Endothelial cell of umbilical vein (primary cell): ENCODE data around the gene PAXX. TPM values are rescaled to one million over a fixed set of nuclear protein-coding genes. Genes with fewer than 3 reads are reported as not detected.

Experiments
- BruUV-seq: library from RNA; stranded (reverse); fragments of 400-500 nt; replicated peaks from 2 replicates; lab custom pipeline; 2021; lab: Mats Ljungman, UMichigan
- CTCF ChIA-PET: fragments of 300-600, 350-600 bp; sonication (Branson Sonifier 250); formaldehyde crosslinking; loops from one replicate; lab custom pipeline; 2021; ENCODE audit warnings: antibody characterized with exemption, inconsistent platforms; lab: Charles Lee
- POLR2A ChIA-PET: fragments of 300-600, 350-600 bp; sonication (Branson Sonifier 250); formaldehyde crosslinking; loops from one replicate; lab custom pipeline; 2021; ENCODE audit warnings: antibody characterized with exemption, inconsistent platforms; lab: Charles Lee
- DNase-seq: peaks from one replicate; pipeline ENCODE4 v3.0.0-alpha.2; 2011; ENCODE audit warnings: low read depth, low spot score
- FAIRE-seq: peaks from 2 replicates; lab custom pipeline; 2011; peaks lifted over from hg19 to GRCh38; lab: Jason Lieb, UNC
- H2AFZ ChIP-seq: 2 replicates; pipeline ENCODE4 v1.6.0; 2012; ENCODE audit warnings: low read depth, low read length, control low read depth, inconsistent platforms
- H3K27ac ChIP-seq: 2 replicates; pipeline ENCODE4 v1.5.1; 2011; ENCODE audit warnings: low read depth, mild to moderate bottlenecking, control low read depth, low read length, moderate library complexity; ENCODE audit not compliant: insufficient read depth
- H3K27me3 ChIP-seq, 2 experiments: 2 replicates each; pipeline versions ENCODE4 v1.6.0 to v1.6.1; 2011; ENCODE audit warnings: low read length in 2 of 2, mixed read lengths in 1 of 2; ENCODE audit not compliant: control insufficient read depth in 2 of 2, insufficient read depth in 2 of 2
- H3K36me3 ChIP-seq, 2 experiments: 2 replicates in 1 of 2; 3 replicates in 1 of 2; pipeline ENCODE4 v1.5.1; 2011; ENCODE audit warnings: low read length in 2 of 2, mild to moderate bottlenecking in 1 of 2, moderate library complexity in 1 of 2; ENCODE audit not compliant: control insufficient read depth in 2 of 2, insufficient read depth in 2 of 2; ENCODE audit errors: extremely low read depth in 1 of 2
- H3K4me1 ChIP-seq: 3 replicates; pipeline ENCODE4 v1.5.1; 2011; ENCODE audit warnings: mild to moderate bottlenecking, low read length; ENCODE audit not compliant: control insufficient read depth, insufficient read depth; ENCODE audit errors: extremely low read depth
- H3K4me2 ChIP-seq: 2 replicates; pipeline ENCODE4 v1.6.1; 2011; ENCODE audit warnings: low read length, control low read depth, mixed read lengths; ENCODE audit not compliant: insufficient read depth
- H3K4me3 ChIP-seq, 3 experiments: fragments of 200-600 bp in 1 of 3; sonication (generic), shearing (Covaris generic) in 1 of 3; replicated peaks in 1 of 3; 2 replicates each; pipeline ENCODE4 v1.5.1; 2011 to 2016; ENCODE audit warnings: control low read depth in 3 of 3, low read length in 3 of 3, mild to moderate bottlenecking in 2 of 3, inconsistent platforms in 1 of 3, low read depth in 1 of 3, moderate library complexity in 1 of 3; ENCODE audit not compliant: insufficient read depth in 1 of 3
- H3K79me2 ChIP-seq: 2 replicates; pipeline ENCODE4 v1.6.0; 2012; ENCODE audit warnings: low read length, inconsistent platforms; ENCODE audit not compliant: control insufficient read depth, insufficient read depth
- H3K9ac ChIP-seq: replicated peaks from 2 replicates; pipeline ENCODE3; 2011; ENCODE audit warnings: low read length, control low read depth; ENCODE audit not compliant: insufficient read depth; ENCODE audit errors: extremely low read depth
- H3K9me1 ChIP-seq: replicated peaks from 3 replicates; pipeline ENCODE4 v1.6.0; 2011; ENCODE audit warnings: mild to moderate bottlenecking, low read length; ENCODE audit not compliant: control insufficient read depth, insufficient read depth; ENCODE audit errors: extremely low read depth
- H3K9me3 ChIP-seq: replicated peaks from 2 replicates; pipeline ENCODE4 v1.5.1; 2012; ENCODE audit warnings: low read length, inconsistent platforms; ENCODE audit not compliant: control insufficient read depth, insufficient read depth
- H4K20me1 ChIP-seq: replicated peaks from 2 replicates; pipeline ENCODE3; 2011; ENCODE audit warnings: mild to moderate bottlenecking, low read length; ENCODE audit not compliant: control insufficient read depth, insufficient read depth; ENCODE audit errors: extremely low read depth
- FOS ChIP-seq: IDR thresholded peaks from 2 replicates; pipeline ENCODE4 v1.6.1; 2011; ENCODE audit warnings: mild to moderate bottlenecking, low read length, moderate library complexity, borderline replicate concordance; ENCODE audit not compliant: insufficient read depth
- GATA2 ChIP-seq: IDR thresholded peaks from 2 replicates; pipeline ENCODE4 v1.7.0; 2011; ENCODE audit warnings: low read depth, mild to moderate bottlenecking, moderate library complexity, mixed read lengths, low read length; ENCODE audit not compliant: insufficient read length, insufficient read depth
- JUN ChIP-seq: IDR thresholded peaks from 2 replicates; pipeline ENCODE4 v1.6.1; 2011; ENCODE audit warnings: borderline replicate concordance, low read depth; ENCODE audit not compliant: insufficient read length, insufficient read depth
- MAX ChIP-seq: IDR thresholded peaks from 2 replicates; pipeline ENCODE4 v1.6.1; 2011; ENCODE audit not compliant: insufficient read depth, insufficient read length
- POLR2AphosphoS5 ChIP-seq: IDR thresholded peaks from 2 replicates; pipeline ENCODE4 v1.6.1; 2012; ENCODE audit warnings: low read depth, mild to moderate bottlenecking, control low read depth, low read length, moderate library complexity; ENCODE audit not compliant: insufficient read depth
- dilution Hi-C: fragments of 300-500 bp; cut with MboI; formaldehyde crosslinking; loops from one replicate; pipeline ENCODE4 v1.15.0; 2019; ENCODE audit warnings: low sequenced_read_pairs; ENCODE audit not compliant: extremely low pct_ligation_motif_present
- intact Hi-C: fragments of 100-400 bp; cut with micrococcal nuclease; formaldehyde crosslinking; loops from one replicate; pipeline ENCODE4 v1.10.0; 2022
- polyA plus RNA-seq, 4 experiments: library from polyadenylated mRNA; depleted of rRNA in 3 of 4; stranded (reverse) in 3 of 4; unstranded in 1 of 4; fragments of >200 nt; gene quantifications; 2 replicates each; pipeline versions ENCODE4 v1.2.1 to v1.2.3, GENCODE V29; 2011 to 2012; ENCODE audit warnings: missing spikeins in 1 of 4
- total RNA-seq: library from RNA; stranded (reverse); gene quantifications from 2 replicates; pipeline ENCODE4 v1.2.3, GENCODE V29; 2021

Gene PAXX
- total and polyA plus RNA-seq, 2 donors (not counting 3 experiments of a cell fraction or from before 2014, with no cell fraction given) = 34.0 to 35.0 TPM

- Histone ChIP-seq H3K79me2 (no peaks in the 10 kb centered on the region), H4K20me1 (no peaks in the 10 kb centered on the region), H3K9me3 (no peaks in the 10 kb centered on the region), H3K27ac (no peak within 1 kb of the TSS), H2AFZ (peak within 1 kb of the TSS; percentile 72), H3K9me1 (no peaks in the 10 kb centered on the region), H3K9ac (no peak within 1 kb of the TSS), H3K36me3 (no peaks in the 10 kb centered on the region), H3K4me3 (peak within 1 kb of the TSS; percentile 24 to 43 (median 34)), H3K27me3 (no peaks in the 10 kb centered on the region), H3K4me1 (peaks cover 12% of the 10 kb centered on the region), H3K4me2 (peak within 1 kb of the TSS; percentile 76)
- BruUV-seq = no TSS peak
- TF ChIP-seq GATA2 (no peak), FOS (no peak), POLR2AphosphoS5 (peak; percentile 9), MAX (no peak), JUN (no peak)
- FAIRE-seq (no peak), DNase-seq (no peak)
- intact Hi-C loops = loop anchor here (2.0 kb wide), 3 partner anchors 17 to 59 kb away; partner anchors contain the start of gene MAN1B1
- ChIA-PET CTCF (interaction anchor here (0.8 to 4.5 kb wide), 11 partner anchors 8 to 250 kb away, joined by 3 to 28 read pairs (median 4); partner anchors contain the start of gene SAPCD2), POLR2A (no interaction called here)
- dilution Hi-C loops = no loop called here
Measured at GRCh38 chr9:137027369-137028262, 35.4 kb downstream of the PAXX start, which contains the start of gene ABCA2. Gene ABCA2, minus strand, starts transcription at chr9:137028237. Its CDS starts 97 bp downstream, at chr9:137028140.
